Liver (tissue), 9 donors: ENCODE data around the gene ZFYVE28. TPM values are rescaled to one million over a fixed set of nuclear protein-coding genes. Genes with fewer than 3 reads are reported as not detected.
A peak's percentile ranks its signal among the peaks of the same experiment; 100 is the strongest.

Experiments used
- DNase-seq: peaks from one replicate; pipeline ENCODE4 v3.0.0-alpha.2; 2017; ENCODE audit warnings: low spot score
- H3K27ac ChIP-seq, 2 donors: one replicate each; pipeline ENCODE4 v1.7.0; 2013; ENCODE audit warnings: inconsistent platforms in 2 of 2, low read length in 2 of 2, control low read depth in 1 of 2, low read depth in 1 of 2, mild to moderate bottlenecking in 1 of 2
- H3K27me3 ChIP-seq, 4 donors: one replicate each; pipeline versions ENCODE4 v1.6.1 to v1.7.0; 2013; ENCODE audit warnings: low read length in 3 of 4, inconsistent platforms in 1 of 4, mild to moderate bottlenecking in 1 of 4, moderate library complexity in 1 of 4; ENCODE audit not compliant: control insufficient read depth in 4 of 4, insufficient read depth in 4 of 4
- H3K36me3 ChIP-seq, 4 donors: one replicate each; pipeline versions ENCODE4 v1.6.1 to v1.7.0; 2013; ENCODE audit warnings: low read length in 3 of 4, mild to moderate bottlenecking in 3 of 4, low read depth in 1 of 4, moderate library complexity in 1 of 4; ENCODE audit not compliant: control insufficient read depth in 4 of 4, insufficient read depth in 3 of 4
- H3K4me1 ChIP-seq, 4 donors: one replicate each; pipeline versions ENCODE4 v1.6.1 to v1.7.0; 2013; ENCODE audit warnings: low read length in 3 of 4, mild to moderate bottlenecking in 3 of 4, moderate library complexity in 1 of 4; ENCODE audit not compliant: control insufficient read depth in 4 of 4, insufficient read depth in 4 of 4
- H3K4me3 ChIP-seq, 3 donors: one replicate each; pipeline versions ENCODE4 v1.6.1 to v1.7.0; 2013; ENCODE audit warnings: low read length in 3 of 3, control low read depth in 1 of 3, low read depth in 1 of 3, mild to moderate bottlenecking in 1 of 3
- H3K9ac ChIP-seq, 2 donors: one replicate each; pipeline ENCODE4 v1.7.0; 2013; ENCODE audit warnings: low read length in 2 of 2, mild to moderate bottlenecking in 2 of 2, moderate library complexity in 2 of 2, control low read depth in 1 of 2, low read depth in 1 of 2
- H3K9me3 ChIP-seq, 4 donors: one replicate each; pipeline versions ENCODE4 v1.6.1 to v1.7.0; 2013; ENCODE audit warnings: low read length in 3 of 4; ENCODE audit not compliant: control insufficient read depth in 4 of 4
- EGR1 ChIP-seq, 2 donors: IDR thresholded peaks; 2 replicates each; pipeline ENCODE4 v1.6.1; 2016 to 2018; ENCODE audit warnings: antibody characterized with exemption in 2 of 2, low read depth in 2 of 2
- FOXA1 ChIP-seq: IDR thresholded peaks from 2 replicates; pipeline ENCODE4 v1.6.1; 2016; ENCODE audit warnings: antibody characterized with exemption
- GABPA ChIP-seq, 2 donors: IDR thresholded peaks in 1 of 2; conservative IDR thresholded peaks in 1 of 2; 2 replicates each; pipeline ENCODE4 v1.6.1; 2016; ENCODE audit warnings: antibody characterized with exemption in 2 of 2, mild to moderate bottlenecking in 1 of 2, moderate library complexity in 1 of 2
- HNF4A ChIP-seq, 2 donors: conservative IDR thresholded peaks; 2 replicates each; pipeline ENCODE4 v1.6.1; 2016; ENCODE audit warnings: antibody characterized with exemption in 2 of 2, mild to moderate bottlenecking in 2 of 2
- HNF4G ChIP-seq: IDR thresholded peaks from 2 replicates; pipeline ENCODE4 v1.6.1; 2016; ENCODE audit warnings: antibody characterized with exemption
- JUND ChIP-seq, 2 donors: IDR thresholded peaks; 2 replicates each; pipeline ENCODE4 v1.6.1; 2016; ENCODE audit warnings: antibody characterized with exemption in 2 of 2
- RAD21 ChIP-seq, 2 donors: IDR thresholded peaks; 2 replicates each; pipeline ENCODE4 v1.6.1; 2016; ENCODE audit warnings: antibody characterized with exemption in 2 of 2, mild to moderate bottlenecking in 2 of 2
- RXRA ChIP-seq, 2 donors: IDR thresholded peaks; 2 replicates each; pipeline ENCODE4 v1.6.1; 2017 to 2018; ENCODE audit warnings: antibody characterized with exemption in 2 of 2, mild to moderate bottlenecking in 1 of 2
- SP1 ChIP-seq: IDR thresholded peaks from 2 replicates; pipeline ENCODE4 v1.6.1; 2018; ENCODE audit warnings: antibody characterized with exemption, mild to moderate bottlenecking
- TAF1 ChIP-seq: conservative IDR thresholded peaks from 2 replicates; pipeline ENCODE4 v1.6.1; 2016; ENCODE audit warnings: antibody characterized with exemption, mild to moderate bottlenecking
- YY1 ChIP-seq: IDR thresholded peaks from 2 replicates; pipeline ENCODE4 v1.6.1; 2016; ENCODE audit warnings: antibody characterized with exemption, mild to moderate bottlenecking
- ZBTB33 ChIP-seq: IDR thresholded peaks from 2 replicates; pipeline ENCODE4 v1.6.1; 2016; ENCODE audit warnings: antibody characterized with exemption
- WGBS: extraction: QIAGEN DNeasy Blood & Tissue Kit; methylation state at CpG from one replicate; pipeline ENCODE4 v1.1.7; 2013; 5-methylcytosine and 5-hydroxymethylcytosine counted together
- polyA plus RNA-seq, 2 donors: library from polyadenylated mRNA; stranded (reverse) in 1 of 2; unstranded in 1 of 2; fragments of 200-250 nt in 1 of 2; fragments of >200 nt in 1 of 2; fragmentation: Nextera tagmentation in 1 of 2; extraction: Ambion mirVana in 1 of 2; gene quantifications; one replicate each; pipeline versions ENCODE4 v1.2.1 to v1.2.3, GENCODE V29; 2013 to 2015
- total RNA-seq, 2 donors: library from RNA; depleted of rRNA; stranded (reverse); fragments of >200 nt; gene quantifications; one replicate each; pipeline ENCODE4 v1.2.3, GENCODE V29; 2014
- TF ChIP-seq, protein P1 (sequence below): IDR thresholded peaks from 2 replicates; pipeline ENCODE4 v1.6.1; 2016; ENCODE audit warnings: antibody characterized with exemption
- TF ChIP-seq, protein P2 (sequence below): fragments of 150-350 bp; IDR thresholded peaks from 2 replicates; pipeline ENCODE4 v1.5.1; 2017; ENCODE audit warnings: improper control_type of control experiment, low read depth, low read length; ENCODE audit not compliant: missing input control
- TF ChIP-seq, protein P3 (sequence below): IDR thresholded peaks from 2 replicates; pipeline ENCODE4 v1.6.1; 2016; ENCODE audit warnings: antibody characterized with exemption, mild to moderate bottlenecking
- donor health status: healthy.
- donor health status: healthy.
- donor health status: healthy.
- donor health status: healthy.
- donor health status: healthy.

ZFYVE28 gene
- total and polyA plus RNA-seq, 4 donors: 2.0 to 6.1 (median 2.7) TPM

GRCh38 chr4:2418650-2419571, 466 bp upstream of the ZFYVE28 start, which contains the start of gene CFAP99:
Gene CFAP99 (plus strand): TSS chr4:2418955.
- peak within 1 kb of the TSS; percentile 19 to 55 for H3K27ac ChIP-seq
- H3K27me3 ChIP-seq: no peaks in the 10 kb centered on the region
- H3K4me1 ChIP-seq: peaks cover 11 to 27% (median 22%) of the 10 kb centered on the region in 4 donors
- H3K9me3 ChIP-seq: no peaks in the 10 kb centered on the region
- no peaks in the 10 kb centered on the region for H3K36me3 ChIP-seq
- peak within 1 kb of the TSS; percentile 55 to 84 (median 67) for H3K4me3 ChIP-seq
- DNase-seq: peak; percentile 96
- H3K9ac ChIP-seq: no peak within 1 kb of the TSS
- under 1% methylated on average over 94 of the region's 94 CpGs for WGBS
- TF ChIP-seq YY1: peak; percentile 94
- TF ChIP-seq JUND (IDR thresholded peaks at IDR 0.05): no peak
- TF ChIP-seq RAD21 (IDR thresholded peaks at IDR 0.05): peak in 1 of 2 donors; percentile 20
- peak; percentile 48 for TF ChIP-seq SP1
- TF ChIP-seq, protein P1, sequence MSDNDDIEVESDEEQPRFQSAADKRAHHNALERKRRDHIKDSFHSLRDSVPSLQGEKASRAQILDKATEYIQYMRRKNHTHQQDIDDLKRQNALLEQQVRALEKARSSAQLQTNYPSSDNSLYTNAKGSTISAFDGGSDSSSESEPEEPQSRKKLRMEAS: peak; percentile 48
- TF ChIP-seq, protein P2, sequence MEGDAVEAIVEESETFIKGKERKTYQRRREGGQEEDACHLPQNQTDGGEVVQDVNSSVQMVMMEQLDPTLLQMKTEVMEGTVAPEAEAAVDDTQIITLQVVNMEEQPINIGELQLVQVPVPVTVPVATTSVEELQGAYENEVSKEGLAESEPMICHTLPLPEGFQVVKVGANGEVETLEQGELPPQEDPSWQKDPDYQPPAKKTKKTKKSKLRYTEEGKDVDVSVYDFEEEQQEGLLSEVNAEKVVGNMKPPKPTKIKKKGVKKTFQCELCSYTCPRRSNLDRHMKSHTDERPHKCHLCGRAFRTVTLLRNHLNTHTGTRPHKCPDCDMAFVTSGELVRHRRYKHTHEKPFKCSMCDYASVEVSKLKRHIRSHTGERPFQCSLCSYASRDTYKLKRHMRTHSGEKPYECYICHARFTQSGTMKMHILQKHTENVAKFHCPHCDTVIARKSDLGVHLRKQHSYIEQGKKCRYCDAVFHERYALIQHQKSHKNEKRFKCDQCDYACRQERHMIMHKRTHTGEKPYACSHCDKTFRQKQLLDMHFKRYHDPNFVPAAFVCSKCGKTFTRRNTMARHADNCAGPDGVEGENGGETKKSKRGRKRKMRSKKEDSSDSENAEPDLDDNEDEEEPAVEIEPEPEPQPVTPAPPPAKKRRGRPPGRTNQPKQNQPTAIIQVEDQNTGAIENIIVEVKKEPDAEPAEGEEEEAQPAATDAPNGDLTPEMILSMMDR: peak; percentile 34
- TF ChIP-seq ZBTB33: no peak
- TF ChIP-seq, protein P3, sequence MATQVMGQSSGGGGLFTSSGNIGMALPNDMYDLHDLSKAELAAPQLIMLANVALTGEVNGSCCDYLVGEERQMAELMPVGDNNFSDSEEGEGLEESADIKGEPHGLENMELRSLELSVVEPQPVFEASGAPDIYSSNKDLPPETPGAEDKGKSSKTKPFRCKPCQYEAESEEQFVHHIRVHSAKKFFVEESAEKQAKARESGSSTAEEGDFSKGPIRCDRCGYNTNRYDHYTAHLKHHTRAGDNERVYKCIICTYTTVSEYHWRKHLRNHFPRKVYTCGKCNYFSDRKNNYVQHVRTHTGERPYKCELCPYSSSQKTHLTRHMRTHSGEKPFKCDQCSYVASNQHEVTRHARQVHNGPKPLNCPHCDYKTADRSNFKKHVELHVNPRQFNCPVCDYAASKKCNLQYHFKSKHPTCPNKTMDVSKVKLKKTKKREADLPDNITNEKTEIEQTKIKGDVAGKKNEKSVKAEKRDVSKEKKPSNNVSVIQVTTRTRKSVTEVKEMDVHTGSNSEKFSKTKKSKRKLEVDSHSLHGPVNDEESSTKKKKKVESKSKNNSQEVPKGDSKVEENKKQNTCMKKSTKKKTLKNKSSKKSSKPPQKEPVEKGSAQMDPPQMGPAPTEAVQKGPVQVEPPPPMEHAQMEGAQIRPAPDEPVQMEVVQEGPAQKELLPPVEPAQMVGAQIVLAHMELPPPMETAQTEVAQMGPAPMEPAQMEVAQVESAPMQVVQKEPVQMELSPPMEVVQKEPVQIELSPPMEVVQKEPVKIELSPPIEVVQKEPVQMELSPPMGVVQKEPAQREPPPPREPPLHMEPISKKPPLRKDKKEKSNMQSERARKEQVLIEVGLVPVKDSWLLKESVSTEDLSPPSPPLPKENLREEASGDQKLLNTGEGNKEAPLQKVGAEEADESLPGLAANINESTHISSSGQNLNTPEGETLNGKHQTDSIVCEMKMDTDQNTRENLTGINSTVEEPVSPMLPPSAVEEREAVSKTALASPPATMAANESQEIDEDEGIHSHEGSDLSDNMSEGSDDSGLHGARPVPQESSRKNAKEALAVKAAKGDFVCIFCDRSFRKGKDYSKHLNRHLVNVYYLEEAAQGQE: peak; percentile 33
- peak in 1 of 2 donors; percentile 34 for TF ChIP-seq GABPA (IDR thresholded peaks at IDR 0.05 in 1 of 2, conservative IDR thresholded peaks at IDR 0.05 in 1 of 2)
- TF ChIP-seq HNF4G: no peak

GRCh38 chr4:2417226-2417764, 1.1 kb downstream of the ZFYVE28 start:
- peaks cover 11 to 40% (median 27%) of the 10 kb centered on the region in 4 donors for H3K4me1 ChIP-seq
- no peak overlapping the region for H3K27ac ChIP-seq
- no peaks in the 10 kb centered on the region for H3K27me3 ChIP-seq
- H3K4me3 ChIP-seq: peak overlapping the region in 2 of 3 donors; percentile 55 to 84
- under 1% methylated on average over 61 of the region's 61 CpGs for WGBS
- no peaks in the 10 kb centered on the region for H3K9me3 ChIP-seq
- no peaks in the 10 kb centered on the region for H3K36me3 ChIP-seq
- no peak for DNase-seq
- no peak overlapping the region for H3K9ac ChIP-seq
- TF ChIP-seq RXRA (IDR thresholded peaks at IDR 0.05) (no peak), RAD21 (IDR thresholded peaks at IDR 0.05) (no peak), JUND (IDR thresholded peaks at IDR 0.05) (no peak), TAF1 (no peak), ZBTB33 (no peak), FOXA1 (no peak), EGR1 (IDR thresholded peaks at IDR 0.05; ENCODE audit: low read depth in 2 of 2) (no peak), SP1 (no peak), HNF4A (conservative IDR thresholded peaks at IDR 0.05) (no peak), HNF4G (no peak)
- TF ChIP-seq, protein P1: no peak
- TF ChIP-seq, protein P2: no peak
